Measurements from ENCODE around the gene RNPEP.

GRCh38 chr1:201946224-201946908 is 36.1 kb upstream of the RNPEP start, which contains the start of gene LMOD1:
- TF ChIP-seq CTCF (IDR thresholded peaks at IDR 0.05; ENCODE audit: control extremely low read depth in 1 of 3, insufficient read depth in 1 of 3, low read depth in 1 of 3, low read length in 3 of 3) (no peak), KDM5A (IDR thresholded peaks at IDR 0.05; ENCODE audit: low read length) (no peak), BRCA1 (IDR thresholded peaks at IDR 0.05; ENCODE audit: low read depth, low read length) (no peak), POLR2AphosphoS5 (IDR thresholded peaks at IDR 0.05; ENCODE audit: low read depth, low read length) (no peak; the same call in 1 of the 2 replicates), KDM1A (IDR thresholded peaks at IDR 0.05; ENCODE audit: borderline replicate concordance, low read length) (no peak), SIN3A (conservative IDR thresholded peaks at IDR 0.05 in 1 of 2, IDR thresholded peaks at IDR 0.05 in 1 of 2; ENCODE audit: low read depth in 1 of 2, low read length in 2 of 2) (peak in 1 of 2 experiments; percentile 28; a peak in 1 of 4 replicates), EP300 (IDR thresholded peaks at IDR 0.05; ENCODE audit: borderline replicate concordance in 1 of 2, low read depth in 2 of 2, low read length in 2 of 2) (no peak), POLR2A (IDR thresholded peaks at IDR 0.05; ENCODE audit: control extremely low read depth in 1 of 2, low read depth in 2 of 2, low read length in 2 of 2) (no peak), YY1 (IDR thresholded peaks at IDR 0.05; ENCODE audit: low read depth, low read length) (no peak), BCL11A (IDR thresholded peaks at IDR 0.05; ENCODE audit: low read depth in 2 of 2, low read length in 2 of 2) (no peak), SUZ12 (IDR thresholded peaks at IDR 0.05; ENCODE audit: low read length) (no peak)
